K562 (cell line): ENCODE results near the gene AZU1. TPM values are rescaled to one million over a fixed set of nuclear protein-coding genes. Genes with fewer than 3 reads are reported as not detected.
A peak's percentile ranks its signal among the peaks of the same experiment; 100 is the strongest.

Source experiments
- ATAC-seq: fragments of 200-7000 bp; cut with Tn5 transposase; 3 replicates; pipeline ENCODE4 v1.9.1; 2020; ENCODE audit warnings: moderate library complexity
- BruUV-seq: library from RNA; stranded (reverse); fragments of 400-500 nt; replicated peaks from 2 replicates; lab custom pipeline; 2021; lab: Mats Ljungman, UMichigan
- CTCF ChIA-PET: fragments of 300-600 bp; formaldehyde crosslinking; extraction: SDS; loops from one replicate; lab custom pipeline; 2021; ENCODE audit warnings: low intra/inter-chr PET ratio; lab: Yijun Ruan, JAX
- POLR2A ChIA-PET: fragments of 300-600, 350-650 bp; sonication (Branson Sonifier 250); formaldehyde crosslinking; extraction: SDS; loops from one replicate; lab custom pipeline; 2021; ENCODE audit warnings: antibody characterized with exemption, inconsistent platforms; lab: Yijun Ruan, JAX
- DNase-seq, 4 experiments: peaks; one replicate each; pipeline versions ENCODE4 v3.0.0 to v3.0.0-alpha.2; 2011 to 2018; ENCODE audit warnings: low spot score in 3 of 4, mixed read lengths in 3 of 4; ENCODE audit errors: extremely low read depth in 1 of 4
- FAIRE-seq: peaks from 2 replicates; lab custom pipeline; 2011; peaks lifted over from hg19 to GRCh38; lab: Jason Lieb, UNC
- H2AFZ ChIP-seq: 2 replicates; pipeline ENCODE4 v1.6.0; 2011; ENCODE audit warnings: low read depth, low read length, control low read depth, inconsistent platforms
- H3K27ac ChIP-seq: fragments of 200-600 bp; 3 replicates; pipeline ENCODE4 v1.8.0; 2011; ENCODE audit warnings: low read depth, mild to moderate bottlenecking, control low read depth, inconsistent platforms, low read length, moderate library complexity, mixed read lengths; ENCODE audit errors: extremely low read depth
- H3K27me3 ChIP-seq, 2 experiments: fragments of 300-600 bp in 1 of 2; 2 replicates in 1 of 2; 3 replicates in 1 of 2; pipeline versions ENCODE4 v1.6.0 to v1.8.0; 2011; ENCODE audit warnings: inconsistent platforms in 2 of 2, low read length in 2 of 2, mild to moderate bottlenecking in 1 of 2, mixed read lengths in 1 of 2, moderate library complexity in 1 of 2; ENCODE audit not compliant: control insufficient read depth in 2 of 2, insufficient read depth in 2 of 2
- H3K36me3 ChIP-seq: fragments of 300-600 bp; 3 replicates; pipeline ENCODE4 v1.8.0; 2011; ENCODE audit warnings: mild to moderate bottlenecking, low read length, inconsistent platforms; ENCODE audit not compliant: control insufficient read depth, insufficient read depth
- H3K4me1 ChIP-seq, 2 experiments: fragments of 200-600 bp in 1 of 2; replicated peaks in 1 of 2; 2 replicates in 1 of 2; 3 replicates in 1 of 2; pipeline versions ENCODE4 v1.5.1 to v1.8.0; 2011; ENCODE audit warnings: inconsistent platforms in 2 of 2, low read length in 2 of 2, mild to moderate bottlenecking in 1 of 2, mixed read lengths in 1 of 2, moderate library complexity in 1 of 2; ENCODE audit not compliant: control insufficient read depth in 2 of 2, insufficient read depth in 2 of 2
- H3K4me2 ChIP-seq: 2 replicates; pipeline ENCODE4 v1.6.1; 2011; ENCODE audit warnings: low read length, control low read depth, inconsistent platforms, mixed read lengths; ENCODE audit not compliant: insufficient read depth
- H3K4me3 ChIP-seq: fragments of 200-600 bp; sonication (generic), shearing (Covaris generic); 2 replicates; pipeline ENCODE4 v1.5.1; 2016; ENCODE audit warnings: control low read depth, inconsistent platforms
- H3K79me2 ChIP-seq: fragments of 200-600 bp; 3 replicates; pipeline ENCODE4 v1.8.0; 2011; ENCODE audit warnings: low read length, inconsistent platforms; ENCODE audit not compliant: control insufficient read depth, insufficient read depth
- H3K9ac ChIP-seq, 2 experiments: 2 replicates each; pipeline versions ENCODE4 v1.6.0 to v1.6.1; 2011; ENCODE audit warnings: low read depth in 2 of 2, low read length in 2 of 2, control low read depth in 1 of 2, inconsistent platforms in 1 of 2, mild to moderate bottlenecking in 1 of 2, mixed read lengths in 1 of 2; ENCODE audit not compliant: insufficient read depth in 1 of 2
- H3K9me1 ChIP-seq: one replicate; pipeline ENCODE4 v1.6.0; 2011; ENCODE audit warnings: inconsistent platforms, mild to moderate bottlenecking, low read length, moderate library complexity; ENCODE audit not compliant: control insufficient read depth, insufficient read depth
- H3K9me3 ChIP-seq: replicated peaks from 2 replicates; pipeline ENCODE4 v1.5.1; 2011; ENCODE audit warnings: low read depth, low read length, inconsistent platforms; ENCODE audit not compliant: control insufficient read depth, insufficient read depth
- H4K20me1 ChIP-seq: replicated peaks from 2 replicates; pipeline ENCODE4 v1.6.1; 2011; ENCODE audit warnings: low read length, inconsistent platforms, mixed read lengths; ENCODE audit not compliant: control insufficient read depth, insufficient read depth
- FIP1L1 ChIP-seq: fragments of 200-400 bp; formaldehyde crosslinking; IDR thresholded peaks from 2 replicates; pipeline ENCODE4 v1.6.1; 2018; ENCODE audit warnings: mild to moderate bottlenecking, low read depth, low read length; ENCODE audit not compliant: poor library complexity, severe bottlenecking
- NUFIP1 ChIP-seq: fragments of 450-650 bp; IDR thresholded peaks from 2 replicates; pipeline ENCODE4 v1.6.1; 2018; ENCODE audit not compliant: partially characterized antibody
- POLR2A ChIP-seq: fragments of 450-650 bp; conservative IDR thresholded peaks from 2 replicates; pipeline ENCODE4 v1.6.1; 2016
- POLR2G ChIP-seq: fragments of 200-400 bp; formaldehyde crosslinking; IDR thresholded peaks from 2 replicates; pipeline ENCODE4 v1.6.1; 2017; ENCODE audit warnings: low read depth, mild to moderate bottlenecking, antibody characterized with exemption, low read length, moderate library complexity
- RBFOX2 ChIP-seq: fragments of 200-400 bp; formaldehyde crosslinking; IDR thresholded peaks from 2 replicates; pipeline ENCODE4 v1.6.1; 2017; ENCODE audit warnings: low read depth, mild to moderate bottlenecking, low read length, moderate library complexity
- RBM22 ChIP-seq: fragments of 200-400 bp; formaldehyde crosslinking; IDR thresholded peaks from 2 replicates; pipeline ENCODE4 v1.6.1; 2018; ENCODE audit warnings: low read length, low read depth; ENCODE audit not compliant: poor library complexity, severe bottlenecking
- SMAD4 ChIP-seq: fragments of 250-450 bp; sonication (Bioruptor Pico); conservative IDR thresholded peaks from 2 replicates; pipeline ENCODE4 v1.8.0; 2021; ENCODE audit warnings: inconsistent platforms, mild to moderate bottlenecking, moderate library complexity
- SUPT5H ChIP-seq: fragments of 450-650 bp; IDR thresholded peaks from 2 replicates; pipeline ENCODE4 v1.6.1; 2016
- ZNF699 ChIP-seq: fragments of 250-450 bp; sonication (Bioruptor Pico); IDR thresholded peaks from 2 replicates; pipeline ENCODE4 v1.8.0; 2021; ENCODE audit warnings: mild to moderate bottlenecking, moderate library complexity; ENCODE audit not compliant: insufficient replicate concordance
- WGBS: fragments of 100-300 bp; shearing (Covaris generic); methylation state at CpG from one replicate; pipeline ENCODE4 v1.1.6; 2016; ENCODE audit warnings: low coverage, mixed read lengths; ENCODE audit not compliant: insufficient coverage; ENCODE audit errors: missing lambda C conversion rate; 5-methylcytosine and 5-hydroxymethylcytosine counted together
- in situ Hi-C: fragments of 300-500 bp; cut with MboI; formaldehyde crosslinking; loops from 4 replicates; pipeline ENCODE4 v1.15.0; 2018; ENCODE audit warnings: inconsistent platforms, mixed read lengths
- intact Hi-C: fragments of 100-400 bp; cut with micrococcal nuclease; formaldehyde crosslinking; loops from 2 replicates; pipeline ENCODE4 v1.14.2; 2022
- polyA plus RNA-seq, 8 experiments: library from polyadenylated mRNA; depleted of rRNA in 4 of 8; stranded (reverse) in 5 of 8; unstranded in 3 of 8; fragments of >200 nt; fragmentation: Nextera tagmentation in 2 of 8; fragmentation: Illumina TruSeq in 1 of 8; extraction: Ambion mirVana in 2 of 8; extraction: Trizol in 1 of 8; gene quantifications; 2 replicates each; pipeline versions ENCODE4 v1.2.1 to v1.2.3, GENCODE V29; 2011 to 2014; ENCODE audit warnings: inconsistent platforms in 1 of 8, missing spikeins in 1 of 8
- total RNA-seq, 7 experiments: library from RNA; depleted of rRNA in 6 of 7; stranded (reverse); fragments of >200 nt in 6 of 7; fragmentation: Illumina TruSeq in 2 of 7; extraction: Trizol in 2 of 7; gene quantifications; 2 replicates each; pipeline versions ENCODE4 v1.2.1 to v1.2.3, GENCODE V29; 2011 to 2021; ENCODE audit warnings: low replicate concordance in 1 of 7
- TF ChIP-seq, protein P1 (sequence below): sonication (generic); formaldehyde crosslinking; IDR thresholded peaks from 2 replicates; pipeline ENCODE4 v1.8.1; 2023; ENCODE audit warnings: mild to moderate bottlenecking, missing genetic modification reagents

AZU1 gene
- total and polyA plus RNA-seq, 9 of the 15 experiments (the other 6 are each of a cell fraction or from before 2014, with no cell fraction given), result 0.29 to 1.9 (median 0.59) TPM; not detected in 3

DNA sequence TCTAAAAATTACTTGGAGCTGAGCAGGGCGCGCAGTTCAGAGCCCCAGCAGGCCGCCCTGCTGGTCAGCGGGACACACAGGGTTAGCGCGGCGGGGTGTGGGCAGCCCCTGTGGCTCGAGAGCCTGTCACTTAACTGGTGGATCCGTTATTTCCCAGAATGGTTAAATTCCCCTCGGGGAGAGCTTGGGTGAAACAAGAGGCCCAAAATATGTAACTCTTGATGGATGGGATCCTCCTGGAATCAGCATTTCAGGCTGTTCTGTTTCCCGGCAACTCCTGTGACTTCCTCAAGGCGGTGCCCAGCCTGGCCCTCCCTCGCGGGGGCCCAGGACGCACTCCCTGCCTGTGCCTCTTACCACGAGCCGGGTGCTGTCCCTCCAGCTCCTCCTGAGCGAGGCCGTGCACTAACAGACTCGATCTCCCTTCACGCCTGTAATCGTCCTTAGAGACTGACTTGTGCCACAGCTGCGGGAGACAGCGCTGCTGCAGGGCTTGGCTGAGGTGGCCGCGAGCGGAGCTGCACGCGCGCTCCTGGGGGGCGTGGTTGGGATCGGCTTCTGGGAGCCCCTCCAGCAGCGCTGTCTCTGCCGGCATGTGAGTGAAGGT is 20.7 kb upstream of the AZU1 start:
- no peak for FAIRE-seq
- DNase-seq, result peak in 1 of 4 experiments; percentile 24
- 97% methylated on average over 28 of the region's 34 CpGs for WGBS
- ChIA-PET POLR2A (interaction anchor here (0.6 to 1.5 kb wide), 6 partner anchors 9 to 971 kb away, joined by 3 to 5 read pairs (median 4); partner anchors contain the start of gene PTBP1), CTCF (no interaction called here)
- TF ChIP-seq ZNF699 (CRISPR knock-in tag) (no peak), RBM22 (peak; percentile 97), FIP1L1 (peak; percentile 32), RBFOX2 (peak; percentile 71), POLR2G (peak; percentile 73), SUPT5H (0 out of 2 replicates have a peak, but pooled peaks have one; percentile 7), SMAD4 (CRISPR knock-in tag) (no peak), POLR2A (peak; percentile 4; the same call in 1 of the 2 replicates), NUFIP1 (no peak)
- TF ChIP-seq, protein P1, sequence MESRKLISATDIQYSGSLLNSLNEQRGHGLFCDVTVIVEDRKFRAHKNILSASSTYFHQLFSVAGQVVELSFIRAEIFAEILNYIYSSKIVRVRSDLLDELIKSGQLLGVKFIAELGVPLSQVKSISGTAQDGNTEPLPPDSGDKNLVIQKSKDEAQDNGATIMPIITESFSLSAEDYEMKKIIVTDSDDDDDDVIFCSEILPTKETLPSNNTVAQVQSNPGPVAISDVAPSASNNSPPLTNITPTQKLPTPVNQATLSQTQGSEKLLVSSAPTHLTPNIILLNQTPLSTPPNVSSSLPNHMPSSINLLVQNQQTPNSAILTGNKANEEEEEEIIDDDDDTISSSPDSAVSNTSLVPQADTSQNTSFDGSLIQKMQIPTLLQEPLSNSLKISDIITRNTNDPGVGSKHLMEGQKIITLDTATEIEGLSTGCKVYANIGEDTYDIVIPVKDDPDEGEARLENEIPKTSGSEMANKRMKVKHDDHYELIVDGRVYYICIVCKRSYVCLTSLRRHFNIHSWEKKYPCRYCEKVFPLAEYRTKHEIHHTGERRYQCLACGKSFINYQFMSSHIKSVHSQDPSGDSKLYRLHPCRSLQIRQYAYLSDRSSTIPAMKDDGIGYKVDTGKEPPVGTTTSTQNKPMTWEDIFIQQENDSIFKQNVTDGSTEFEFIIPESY (CRISPR knock-in tag), result peak; percentile 75
- ATAC-seq, result no peak
- Histone ChIP-seq H3K4me3 (no peak overlapping the region), H3K79me2 (peaks cover 72% of the 10 kb centered on the region), H3K36me3 (peaks cover 100% of the 10 kb centered on the region), H3K4me2 (no peak overlapping the region), H3K9me3 (peaks cover under 1% of the 10 kb centered on the region), H2AFZ (no peak overlapping the region), H3K9me1 (no peaks in the 10 kb centered on the region), H3K27me3 (no peaks in the 10 kb centered on the region), H3K9ac (no peak overlapping the region), H3K27ac (no peak overlapping the region), H3K4me1 (peaks cover 0 to 55% of the 10 kb centered on the region in 2 experiments; a peak in 2 of 5 replicates), H4K20me1 (peaks cover 27% of the 10 kb centered on the region)
- no TSS peak for BruUV-seq
- intact Hi-C loops (no loop called here), in situ Hi-C loops (no loop called here)
